Endodermal cell (in vitro differentiated cells): ENCODE results near the gene MED19. TPM values are rescaled to one million over a fixed set of nuclear protein-coding genes. Genes with fewer than 3 reads are reported as not detected.
"Not testable (repeated sequence)": the region's sequence is repeated elsewhere in the genome, so short reads cannot be mapped to it uniquely, and the experiment has no call there.

Source experiments
- DNase-seq: peaks from one replicate; pipeline ENCODE4 v3.0.0-alpha.2; 2017
- H3K27ac ChIP-seq: 2 replicates; pipeline ENCODE4 v1.5.1; 2013; ENCODE audit warnings: mild to moderate bottlenecking, low read depth, low read length, moderate library complexity
- H3K27me3 ChIP-seq: 2 replicates; pipeline ENCODE4 v1.6.1; 2013; ENCODE audit warnings: mild to moderate bottlenecking, low read length, moderate library complexity; ENCODE audit not compliant: insufficient read depth, control insufficient read depth, poor library complexity, severe bottlenecking
- H3K36me3 ChIP-seq: 2 replicates; pipeline ENCODE4 v1.7.0; 2013; ENCODE audit warnings: mild to moderate bottlenecking, low read length, moderate library complexity; ENCODE audit not compliant: control insufficient read depth, insufficient read depth
- H3K4me1 ChIP-seq: one replicate; pipeline ENCODE4 v1.7.0; 2013; ENCODE audit warnings: low read length; ENCODE audit not compliant: control insufficient read depth, insufficient read depth
- H3K4me3 ChIP-seq: 2 replicates; pipeline ENCODE4 v1.5.1; 2013; ENCODE audit warnings: mild to moderate bottlenecking, low read length, moderate library complexity
- H3K9ac ChIP-seq: 2 replicates; pipeline ENCODE4 v1.6.1; 2013; ENCODE audit warnings: mild to moderate bottlenecking, low read length, moderate library complexity; ENCODE audit not compliant: poor library complexity, severe bottlenecking; ENCODE audit errors: extremely low read depth
- H3K9me3 ChIP-seq: 2 replicates; pipeline ENCODE4 v1.6.1; 2013; ENCODE audit warnings: mild to moderate bottlenecking, low read length, moderate library complexity; ENCODE audit not compliant: control insufficient read depth
- H3K27ac Mint-ChIP-seq: 2 replicates; pipeline ENCODE4 v1.8.0; 2020; ENCODE audit warnings: mixed read lengths
- H3K27me3 Mint-ChIP-seq: 2 replicates; pipeline ENCODE4 v1.8.0; 2021; ENCODE audit warnings: mild to moderate bottlenecking, mixed read lengths; ENCODE audit not compliant: insufficient read depth
- H3K36me3 Mint-ChIP-seq: 2 replicates; pipeline ENCODE4 v1.8.0; 2020; ENCODE audit warnings: low read depth, mixed read lengths
- H3K4me1 Mint-ChIP-seq: 2 replicates; pipeline ENCODE4 v1.8.0; 2020; ENCODE audit warnings: mixed read lengths
- H3K4me3 Mint-ChIP-seq: 2 replicates; pipeline ENCODE4 v1.8.0; 2020; ENCODE audit warnings: mild to moderate bottlenecking, moderate library complexity, mixed read lengths
- H3K9me3 Mint-ChIP-seq: 2 replicates; pipeline ENCODE4 v1.8.0; 2020; ENCODE audit warnings: mild to moderate bottlenecking, mixed read lengths
- CTCF ChIP-seq: fragments of 200-600 bp; sonication (generic); conservative IDR thresholded peaks from 2 replicates; pipeline ENCODE4 v1.5.0; 2021; ENCODE audit warnings: antibody characterized with exemption, mild to moderate bottlenecking
- WGBS, 2 experiments: methylation state at CpG; one replicate each; pipeline versions ENCODE4 v1.1.5 to v1.1.7; 2013; ENCODE audit warnings: missing lambda C conversion rate in 2 of 2, mixed read lengths in 1 of 2; ENCODE audit not compliant: insufficient coverage in 1 of 2, insufficient read length in 1 of 2; 5-methylcytosine and 5-hydroxymethylcytosine counted together
- total RNA-seq, 2 donors: library from RNA; stranded (reverse); fragmentation: NEBNext Ultra II Directional in 1 of 2; extraction: Animal tissue kit (Norgen Biotek cat#: 25700) in 1 of 2; gene quantifications; 2 replicates in 1 of 2; 3 replicates in 1 of 2; pipeline ENCODE4 v1.2.1, GENCODE V29; 2021

MED19 gene
- total RNA-seq, 2 donors from 2014 or later, result 18.5 TPM

GRCh38 chr11:57699813-57700212, 12.2 kb downstream of the MED19 start:
- Mint-ChIP-seq H3K4me3 (no peak overlapping the region), H3K9me3 (no peaks in the 10 kb centered on the region), H3K4me1 (peaks cover 4% of the 10 kb centered on the region), H3K27ac (no peak overlapping the region), H3K36me3 (peaks cover 76% of the 10 kb centered on the region), H3K27me3 (no peaks in the 10 kb centered on the region)
- H3K9me3 ChIP-seq, result no peaks in the 10 kb centered on the region
- H3K27me3 ChIP-seq, result no peaks in the 10 kb centered on the region
- WGBS, 2 experiments, result 97 to 100% methylated on average over 2 to 10 of the region's 10 CpGs
- H3K4me1 ChIP-seq, result no peaks in the 10 kb centered on the region
- H3K4me3 ChIP-seq, result no peak overlapping the region
- peaks cover 81% of the 10 kb centered on the region for H3K36me3 ChIP-seq
- peak; percentile 51 for DNase-seq
- no peak overlapping the region for H3K9ac ChIP-seq
- no peak overlapping the region for H3K27ac ChIP-seq
- no peak for TF ChIP-seq CTCF

GRCh38 chr11:57698843-57699365, 13.1 kb downstream of the MED19 start:
- H3K27me3 ChIP-seq, result no peaks in the 10 kb centered on the region
- Mint-ChIP-seq H3K27ac (peak overlapping the region; percentile 15), H3K9me3 (no peaks in the 10 kb centered on the region), H3K4me1 (peaks cover 4% of the 10 kb centered on the region), H3K4me3 (no peak overlapping the region), H3K27me3 (no peaks in the 10 kb centered on the region), H3K36me3 (peaks cover 73% of the 10 kb centered on the region)
- no peak overlapping the region for H3K27ac ChIP-seq
- WGBS, 2 experiments, result 95 to 96% methylated on average over 13 to 18 of the region's 18 CpGs
- no peak overlapping the region for H3K4me3 ChIP-seq
- TF ChIP-seq CTCF, result no peak
- no peaks in the 10 kb centered on the region for H3K9me3 ChIP-seq
- DNase-seq, result no peak
- H3K9ac ChIP-seq, result no peak overlapping the region
- H3K36me3 ChIP-seq, result peaks cover 82% of the 10 kb centered on the region
- no peaks in the 10 kb centered on the region for H3K4me1 ChIP-seq

GRCh38 chr11:57690474-57690873, 21.5 kb downstream of the MED19 start:
- DNase-seq, H3K4me3 Mint-ChIP-seq, H3K9ac ChIP-seq, H3K27me3 Mint-ChIP-seq, H3K4me1 ChIP-seq, H3K27ac Mint-ChIP-seq, H3K27me3 ChIP-seq, H3K9me3 Mint-ChIP-seq, H3K4me3 ChIP-seq, H3K4me1 Mint-ChIP-seq, H3K27ac ChIP-seq: not testable (repeated sequence)
- Histone ChIP-seq H3K9me3 (peaks cover 12% of the 10 kb centered on the region), H3K36me3 (peaks cover 84% of the 10 kb centered on the region)
- 94 to 99% methylated on average over 3 to 5 of the region's 5 CpGs for WGBS, 2 experiments
- H3K36me3 Mint-ChIP-seq, result peaks cover 75% of the 10 kb centered on the region

- no peaks in the 10 kb centered on the region for H3K27me3 ChIP-seq
- no peak overlapping the region for H3K27ac ChIP-seq
- H3K4me1 ChIP-seq, result peaks cover 30% of the 10 kb centered on the region
- Mint-ChIP-seq H3K4me3 (peak overlapping the region; percentile 5), H3K27ac (peak overlapping the region; percentile 57), H3K4me1 (peaks cover 32% of the 10 kb centered on the region), H3K36me3 (peaks cover 51% of the 10 kb centered on the region), H3K9me3 (no peaks in the 10 kb centered on the region), H3K27me3 (no peaks in the 10 kb centered on the region)
- H3K36me3 ChIP-seq, result peaks cover 58% of the 10 kb centered on the region
- TF ChIP-seq CTCF, result no peak
- 44 to 82% methylated on average over 1 of the region's 1 CpG for WGBS, 2 experiments
- H3K4me3 ChIP-seq, result peak overlapping the region; percentile 73
- H3K9ac ChIP-seq, result no peak overlapping the region
- no peaks in the 10 kb centered on the region for H3K9me3 ChIP-seq
- no peak for DNase-seq
Observed at GRCh38 chr11:57681168-57681567, 30.8 kb downstream of the MED19 start.
